SW480 (cell line): ENCODE data around the gene BGN.

Source experiments
- DNase-seq: peaks from one replicate; pipeline ENCODE4 v3.0.0-alpha.2; 2016; ENCODE audit warnings: low spot score

BGN gene

DNA sequence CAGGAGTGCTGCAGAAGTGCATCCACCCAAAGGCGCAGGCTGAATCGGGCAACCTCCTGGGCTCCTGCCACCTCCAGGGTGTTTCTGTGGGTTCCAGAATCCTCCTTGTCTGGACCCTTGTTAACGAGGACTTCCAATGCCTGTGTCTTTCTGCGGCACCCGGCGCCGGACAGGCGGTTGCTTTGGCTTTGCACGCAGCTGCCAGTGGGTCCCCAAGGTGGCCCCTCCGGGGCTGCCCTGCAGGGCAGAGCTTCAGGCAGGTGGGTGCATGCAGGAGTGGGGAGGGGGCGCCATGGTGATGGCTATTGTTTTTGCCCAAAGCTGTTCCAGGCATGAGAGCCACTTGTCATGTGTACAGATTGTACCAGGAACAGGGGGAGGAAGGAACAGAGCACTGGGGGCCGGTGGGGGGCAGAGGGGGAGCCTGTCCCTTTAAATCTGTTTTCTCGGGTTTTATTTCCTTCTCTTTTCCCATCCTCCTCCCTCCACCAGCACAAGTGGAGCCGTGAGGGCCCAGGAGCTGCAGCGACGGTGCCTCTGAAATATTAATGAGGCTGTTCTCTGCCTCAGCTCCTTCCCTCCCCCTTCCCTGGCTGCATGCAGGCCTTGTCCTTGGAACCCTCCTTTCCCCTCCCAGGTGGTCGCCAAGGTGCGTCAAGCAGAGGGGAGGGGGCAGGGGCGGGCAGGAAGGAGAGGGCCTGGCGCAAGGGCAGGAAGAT, 35.8 kb downstream of the BGN start:
- no peak for DNase-seq

DNA sequence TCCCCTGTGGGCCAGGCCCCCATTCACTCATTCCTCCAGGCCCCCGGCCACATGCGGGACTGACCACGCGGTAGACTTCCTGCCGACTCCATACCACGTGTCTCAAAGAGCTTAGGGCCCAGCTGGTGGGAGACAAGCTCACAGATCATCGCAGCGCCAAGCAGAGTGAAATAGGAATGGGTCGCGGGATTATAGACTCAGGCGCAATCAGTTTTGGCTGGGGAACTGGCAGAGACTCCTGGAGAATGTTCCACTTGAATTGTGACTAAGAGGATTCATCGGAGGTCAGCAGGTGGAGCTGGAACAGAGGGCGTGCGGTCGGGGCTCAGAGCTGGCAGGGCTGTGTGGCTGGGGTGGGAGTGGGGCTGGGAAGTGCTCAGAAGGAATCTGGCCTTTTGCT, 38.3 kb downstream of the BGN start:
- no peak for DNase-seq

DNA sequence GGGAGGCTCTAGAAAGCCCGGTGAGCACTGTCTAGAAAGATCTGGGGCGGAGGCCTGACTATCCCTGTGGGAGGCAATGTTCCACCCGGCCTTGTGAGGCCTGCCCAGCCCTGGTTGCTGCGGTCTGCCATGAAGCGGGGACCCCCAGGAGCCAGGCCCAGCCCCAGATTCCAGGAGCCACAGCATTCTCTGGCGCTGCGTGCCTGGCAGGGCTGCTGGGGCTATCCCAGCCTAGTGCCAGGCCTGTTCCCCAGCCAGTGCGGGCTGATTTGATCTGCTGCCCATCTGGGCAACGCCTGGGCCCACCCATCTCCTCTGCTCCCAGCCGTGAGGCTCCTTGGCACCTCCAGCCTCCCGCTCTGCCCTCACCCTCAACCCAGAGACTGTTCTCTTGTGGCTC, 42.3 kb downstream of the BGN start:
- no peak for DNase-seq

DNA sequence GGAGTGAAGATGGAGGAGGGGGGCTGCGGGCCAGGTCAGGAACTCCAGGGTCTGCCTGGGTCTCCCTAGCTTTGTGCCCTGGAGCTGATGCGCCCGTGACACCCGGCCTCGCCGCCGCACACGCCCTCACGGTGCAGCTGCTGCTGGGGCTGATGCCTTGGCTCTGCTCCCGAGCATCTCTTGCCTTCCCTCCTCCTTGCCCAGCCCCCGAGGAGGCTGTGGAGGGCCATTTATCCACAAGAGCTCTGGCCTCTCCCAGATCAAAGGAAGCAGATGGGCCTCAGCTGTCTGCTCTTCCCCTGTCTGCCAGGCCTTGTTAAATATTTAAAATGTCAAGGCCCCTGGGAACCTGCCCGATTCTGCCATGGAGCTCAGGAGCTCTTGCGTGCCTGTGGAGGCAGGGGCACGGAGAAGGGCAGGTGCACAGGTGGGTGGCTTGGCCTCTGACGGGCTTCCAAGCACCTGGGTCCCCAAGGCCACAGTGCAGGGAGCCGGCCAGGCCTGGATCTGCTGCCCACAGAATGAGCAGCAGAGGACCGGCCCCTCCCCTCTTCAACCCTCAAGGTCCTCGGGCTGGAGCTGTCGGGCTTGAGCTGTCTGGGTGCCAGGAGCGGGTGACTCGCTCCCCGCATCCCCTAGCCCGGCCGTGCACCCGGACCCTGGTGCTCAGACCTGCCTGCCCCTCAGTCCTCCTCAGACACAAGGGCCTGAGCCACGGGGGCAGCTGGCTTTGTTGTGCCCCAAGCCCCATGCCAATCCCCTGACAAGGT, 42.9 kb downstream of the BGN start:
- no peak for DNase-seq

DNA sequence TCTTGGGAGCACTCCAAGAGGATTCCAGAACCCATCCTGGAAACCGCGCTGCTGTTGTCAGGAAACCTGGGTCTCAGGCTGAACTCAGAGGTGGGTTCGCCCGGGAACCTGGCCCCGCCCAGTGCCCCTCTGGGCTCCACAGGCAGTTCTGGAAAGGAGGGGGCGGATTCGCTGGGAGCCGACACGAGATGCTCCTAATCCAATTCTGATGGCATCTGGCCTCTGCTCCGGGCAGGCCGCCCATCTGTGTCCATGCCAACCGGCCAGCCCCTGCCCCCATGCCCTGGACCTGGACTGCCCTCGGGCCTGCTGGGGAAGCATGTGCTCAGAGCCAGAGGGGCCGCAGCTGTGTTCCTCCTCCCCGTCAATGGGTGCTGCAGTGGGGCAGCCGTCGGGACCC, 43.6 kb downstream of the BGN start:
- DNase-seq, result no peak

DNA sequence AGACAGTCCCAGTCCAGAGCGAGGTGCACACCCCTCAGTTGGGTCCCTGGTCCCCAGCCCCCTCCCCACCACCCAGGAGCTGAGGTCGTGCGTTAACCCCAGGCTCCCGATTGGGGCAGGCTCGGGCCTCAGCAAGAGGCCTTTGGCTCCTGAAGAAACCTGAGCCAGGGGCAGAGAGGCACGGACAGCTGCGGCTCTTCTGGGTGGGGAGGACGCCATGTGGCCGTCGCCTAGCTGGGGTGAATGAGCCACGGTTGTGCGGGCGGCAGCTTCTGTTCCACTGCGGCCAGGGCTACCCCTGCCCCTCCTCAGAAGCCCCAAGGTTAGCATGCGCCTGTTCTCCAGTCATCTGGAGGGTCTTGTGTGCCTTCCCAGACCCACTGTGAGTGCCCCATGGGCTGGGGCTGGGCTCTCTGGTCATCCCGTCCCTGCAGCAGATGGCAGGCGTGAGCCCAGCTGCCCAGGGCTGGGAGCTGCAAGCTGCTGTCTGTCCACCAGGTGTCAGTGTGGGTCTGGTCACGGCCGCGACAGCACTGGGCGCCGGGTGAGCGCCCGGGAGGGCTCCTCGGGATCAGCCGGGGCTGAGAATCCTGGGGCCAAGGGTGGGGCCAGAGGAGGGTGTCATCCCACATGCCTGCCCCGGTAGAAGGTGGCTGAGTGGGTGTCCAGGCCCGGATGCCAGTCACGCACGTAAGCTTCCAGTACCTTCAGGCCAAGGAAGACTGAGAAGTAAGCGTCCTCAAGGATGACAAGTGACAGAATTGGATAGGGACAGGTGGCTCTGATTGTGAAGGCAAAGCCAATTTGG, 44.6 kb downstream of the BGN start:
- peak; percentile 44 for DNase-seq

DNA sequence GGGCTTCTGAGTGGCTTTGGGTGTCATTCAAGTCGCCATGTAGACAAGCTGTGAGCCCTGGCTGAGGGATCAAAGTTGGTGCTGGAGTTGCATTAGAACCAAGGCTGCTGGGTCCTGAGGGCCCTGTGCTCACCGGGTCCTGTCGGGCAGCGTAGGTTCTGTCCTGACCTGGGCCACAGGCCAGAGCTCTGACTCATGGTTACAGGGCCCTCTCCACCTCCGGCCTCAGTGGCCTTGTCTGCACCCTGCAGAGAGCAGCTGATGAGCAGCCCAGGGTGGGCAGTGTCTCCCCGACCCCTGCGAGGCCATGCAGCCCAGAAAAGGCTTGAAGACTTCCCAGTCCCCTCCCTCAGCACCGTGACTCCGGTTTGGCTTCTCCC, 45.2 kb downstream of the BGN start:
- no peak for DNase-seq

DNA sequence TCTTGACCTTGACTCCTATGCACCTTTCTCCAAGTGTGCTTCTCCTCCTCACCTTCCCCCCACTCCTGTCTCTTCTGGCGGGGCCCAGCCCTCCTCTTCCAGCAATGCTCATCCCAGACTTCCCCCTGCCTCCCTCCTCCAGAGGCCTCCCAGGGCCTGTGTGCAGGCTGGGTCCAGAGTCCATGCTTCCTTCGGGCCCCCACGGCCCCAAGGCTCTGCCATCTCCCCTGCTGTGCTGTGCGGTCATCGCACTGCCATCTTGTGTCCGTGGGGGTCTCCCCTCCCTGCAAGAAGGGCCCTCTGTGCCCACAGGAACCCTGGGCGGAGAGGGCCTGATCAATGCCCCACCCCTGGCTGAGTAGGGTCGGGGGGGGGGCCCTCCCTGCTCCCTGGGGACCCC, 49.9 kb downstream of the BGN start:
- no peak for DNase-seq

DNA sequence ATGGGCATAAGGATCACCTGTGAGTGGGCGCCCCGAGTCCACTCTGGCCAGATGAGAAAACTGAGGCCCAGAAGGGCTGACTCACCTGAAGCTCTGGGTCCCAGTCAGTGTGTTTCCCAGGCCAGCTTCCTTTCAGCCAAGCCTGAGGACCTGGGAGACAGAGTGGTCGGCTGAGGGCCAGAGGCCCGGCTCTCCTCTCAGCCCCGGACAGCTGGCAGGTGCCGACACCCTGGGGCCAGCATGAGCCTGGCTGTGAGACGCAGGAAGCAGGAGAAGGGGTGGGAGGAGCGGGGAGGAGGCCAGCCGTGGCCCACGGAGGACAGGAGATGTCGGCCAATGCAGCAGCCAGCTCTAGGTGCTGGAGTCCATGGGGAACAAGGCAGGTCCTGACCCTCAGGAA, 51.6 kb downstream of the BGN start:
- DNase-seq, result no peak

DNA sequence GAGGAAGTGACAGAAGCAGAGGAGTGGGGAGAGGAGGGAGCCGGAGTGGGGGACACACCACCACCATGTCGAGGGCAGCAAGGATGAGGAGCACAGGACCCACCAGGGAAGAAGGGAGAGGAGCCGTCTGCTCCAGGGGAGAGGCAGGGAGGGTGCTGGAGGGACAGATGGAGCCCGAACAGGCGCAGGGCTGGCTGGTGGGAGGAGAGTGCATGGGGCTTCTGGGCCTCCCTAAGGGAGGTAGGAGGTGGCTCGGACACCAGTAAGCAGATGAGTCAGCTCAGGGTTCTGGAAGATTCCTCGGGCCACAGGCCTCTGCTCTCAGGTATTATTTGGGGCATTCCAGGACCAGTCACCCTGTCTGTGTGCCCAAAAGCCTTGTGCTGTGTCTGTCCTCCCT, 52.4 kb downstream of the BGN start:
- DNase-seq, result no peak

DNA sequence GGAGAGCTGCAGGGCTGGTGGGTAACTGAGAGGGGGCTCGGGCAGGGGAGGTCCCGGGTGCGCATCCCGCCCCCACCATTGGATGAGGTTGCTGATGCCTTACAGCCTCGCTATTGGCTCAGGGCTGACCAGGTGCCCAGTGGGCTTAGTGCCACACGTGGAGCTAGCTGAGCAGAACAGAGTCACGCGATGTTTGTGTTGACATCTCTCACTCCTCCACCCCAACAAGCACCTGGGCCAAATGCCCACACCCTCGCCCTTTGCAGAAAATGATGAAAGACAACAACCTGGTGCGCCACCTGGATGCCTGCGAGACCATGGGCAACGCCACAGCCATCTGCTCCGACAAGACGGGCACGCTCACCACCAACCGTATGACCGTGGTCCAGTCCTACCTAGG, 54.5 kb downstream of the BGN start:
- no peak for DNase-seq

DNA sequence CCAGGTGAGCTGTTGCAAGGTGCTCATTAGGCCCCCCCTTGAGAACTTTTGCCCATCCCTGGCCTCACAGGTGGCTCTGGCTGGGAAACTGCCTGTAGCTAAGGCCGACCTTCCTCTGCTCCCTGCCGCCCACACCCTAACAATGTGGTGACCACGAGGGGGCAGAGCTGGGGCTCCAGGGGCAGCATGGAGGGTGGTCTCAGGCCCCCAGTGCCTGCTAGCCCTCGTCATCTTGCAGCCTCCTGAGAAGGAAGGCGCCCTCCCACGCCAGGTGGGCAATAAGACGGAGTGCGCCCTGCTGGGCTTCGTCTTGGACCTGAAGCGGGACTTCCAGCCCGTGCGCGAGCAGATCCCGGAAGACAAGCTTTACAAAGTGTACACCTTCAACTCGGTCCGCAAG, 55.0 kb downstream of the BGN start:
- DNase-seq, result no peak

DNA sequence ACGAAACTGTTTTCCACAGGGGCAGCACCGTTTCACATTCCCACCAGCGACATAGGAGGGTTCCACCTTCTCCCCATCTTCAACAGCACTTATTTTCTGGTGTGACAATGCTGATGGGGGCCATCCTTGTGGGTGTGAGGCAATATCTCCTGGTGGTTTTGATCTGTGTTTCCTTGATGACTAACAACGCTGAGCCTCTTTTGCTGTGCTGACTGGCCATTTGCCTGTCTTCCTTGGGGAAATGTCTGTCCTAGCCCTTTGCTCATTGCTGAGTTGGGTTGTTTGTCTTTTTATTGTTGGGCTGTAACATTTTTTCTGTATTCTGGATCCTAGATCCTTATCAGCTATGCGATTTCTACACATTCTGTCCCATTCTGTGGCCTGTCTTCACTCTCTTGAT, 56.4 kb downstream of the BGN start:
- no peak for DNase-seq

DNA sequence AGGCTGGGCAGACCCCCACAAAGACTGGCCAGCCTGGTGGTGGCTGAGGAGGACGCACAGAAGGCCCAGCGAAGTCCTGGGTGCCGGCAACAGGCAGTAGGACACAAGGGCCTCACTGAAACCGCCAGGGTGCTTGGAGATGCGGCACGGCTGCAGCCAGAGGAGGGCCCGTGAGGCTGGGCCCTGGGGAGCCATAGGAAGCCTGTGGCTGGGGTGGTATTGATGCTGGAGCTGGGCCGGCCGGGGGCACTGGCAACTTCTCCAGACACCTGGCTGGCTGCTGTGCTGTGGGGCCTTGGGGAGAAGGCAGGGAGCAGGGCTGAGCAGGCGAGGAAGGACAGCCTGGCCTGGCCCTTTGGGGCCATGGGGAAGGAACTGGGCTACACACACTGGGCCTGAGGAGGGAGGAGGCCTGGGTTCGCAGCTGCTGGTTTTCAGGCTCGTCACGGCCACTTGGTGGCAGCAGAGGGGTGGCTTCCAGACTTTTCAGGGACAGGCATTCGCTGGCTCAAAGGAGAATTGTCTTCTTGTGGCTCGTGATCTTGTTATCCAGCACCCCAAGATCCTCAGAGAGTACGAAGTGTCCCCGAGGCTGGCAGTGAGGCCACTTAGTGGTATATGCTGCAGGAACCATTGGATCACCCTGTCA, 59.9 kb downstream of the BGN start:
- peak; percentile 41 for DNase-seq

DNA sequence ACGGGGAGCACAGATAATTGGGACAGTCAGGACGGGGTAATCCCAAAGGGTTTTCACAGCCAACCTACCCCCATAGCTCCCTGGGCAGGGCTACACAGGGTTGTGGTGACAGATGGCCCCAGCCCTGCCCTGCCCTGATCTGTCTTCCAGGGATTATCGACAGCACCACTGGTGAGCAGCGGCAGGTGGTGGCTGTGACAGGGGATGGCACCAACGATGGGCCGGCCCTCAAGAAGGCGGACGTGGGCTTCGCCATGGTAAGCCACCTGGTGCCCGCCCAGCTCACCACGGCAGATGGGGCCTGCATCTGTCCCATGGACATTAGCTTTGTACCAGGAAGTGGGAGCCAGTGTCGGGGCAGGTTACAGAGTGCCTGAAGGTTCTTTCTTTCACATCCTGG, 62.0 kb downstream of the BGN start:
- DNase-seq, result no peak

DNA sequence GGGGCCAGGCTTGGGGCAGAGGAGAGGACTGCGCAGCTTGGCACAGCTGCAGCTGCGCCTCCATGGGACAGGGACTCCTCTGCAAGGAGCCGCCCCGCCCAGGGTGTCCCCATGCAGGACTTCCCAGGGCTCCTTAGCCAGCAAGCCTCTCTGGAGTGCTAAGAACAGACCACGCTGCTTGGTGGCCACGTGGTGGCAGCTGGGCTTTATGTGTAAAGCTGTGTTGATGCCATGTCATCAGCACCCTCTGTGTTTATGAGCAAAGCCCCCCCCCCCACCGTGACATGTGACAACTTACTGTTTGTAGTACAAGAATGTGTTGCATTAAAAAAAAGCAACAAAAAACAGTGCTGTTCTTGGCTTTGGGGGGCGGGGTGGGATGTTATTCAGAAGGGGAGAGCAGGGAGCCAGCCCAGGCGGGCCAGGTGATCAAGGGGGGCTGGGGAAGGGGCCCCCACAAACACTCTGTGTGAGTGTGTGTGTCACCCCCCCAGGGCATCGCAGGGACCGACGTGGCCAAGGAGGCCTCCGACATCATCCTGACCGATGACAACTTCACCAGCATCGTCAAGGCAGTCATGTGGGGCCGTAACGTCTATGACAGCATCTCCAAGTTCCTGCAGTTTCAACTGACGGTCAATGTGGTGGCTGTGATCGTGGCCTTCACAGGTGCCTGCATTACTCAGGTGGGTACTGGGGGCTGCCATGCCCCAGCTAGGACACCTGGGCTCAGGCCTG, 63.0 kb downstream of the BGN start:
- no peak for DNase-seq
